GM23338 (cell line): ENCODE data around the gene PPP1R12C.

Experiments used
- CREB1 ChIP-seq: fragments of 250-450 bp; sonication (Bioruptor Pico); IDR thresholded peaks from 2 replicates; pipeline ENCODE4 v1.5.0; 2020; ENCODE audit warnings: low read depth, mild to moderate bottlenecking, moderate library complexity
- CTCF ChIP-seq, 2 experiments: fragments of 200-600 bp in 1 of 2; sonication (generic) in 1 of 2; conservative IDR thresholded peaks; 2 replicates each; pipeline versions ENCODE4 v1.5.1 to v1.6.1; 2016 to 2017; ENCODE audit warnings: antibody characterized with exemption in 2 of 2, low read depth in 2 of 2, mild to moderate bottlenecking in 2 of 2, moderate library complexity in 1 of 2
- ETS1 ChIP-seq: IDR thresholded peaks from 2 replicates; pipeline ENCODE4 v1.6.1; 2016; ENCODE audit warnings: antibody characterized with exemption
- EZH2 ChIP-seq: fragments of 200-600 bp; sonication (generic); IDR thresholded peaks from one replicate; pipeline ENCODE4 v1.8.0; 2017; ENCODE audit warnings: antibody characterized with exemption, mild to moderate bottlenecking, low read depth; ENCODE audit not compliant: unreplicated experiment
- EZH2phosphoT487 ChIP-seq: fragments of 200-600 bp; sonication (generic); IDR thresholded peaks from one replicate; pipeline ENCODE4 v1.8.1; 2018; ENCODE audit warnings: antibody characterized with exemption; ENCODE audit not compliant: unreplicated experiment
- JUNB ChIP-seq: IDR thresholded peaks from one replicate; pipeline ENCODE4 v1.6.1; 2016; ENCODE audit warnings: antibody characterized with exemption; ENCODE audit not compliant: unreplicated experiment
- POLR2AphosphoS5 ChIP-seq: IDR thresholded peaks from 2 replicates; pipeline ENCODE4 v1.6.1; 2016; ENCODE audit warnings: antibody characterized with exemption, low read depth
- REST ChIP-seq: IDR thresholded peaks from one replicate; pipeline ENCODE4 v1.6.1; 2018; ENCODE audit warnings: antibody characterized with exemption; ENCODE audit not compliant: unreplicated experiment
- STAT1 ChIP-seq: IDR thresholded peaks from one replicate; pipeline ENCODE4 v1.6.1; 2016; ENCODE audit warnings: antibody characterized with exemption; ENCODE audit not compliant: unreplicated experiment
- ZNF114 ChIP-seq: fragments of 250-450 bp; sonication (Bioruptor Pico); IDR thresholded peaks from 2 replicates; pipeline ENCODE4 v1.5.0; 2020; ENCODE audit warnings: mild to moderate bottlenecking, moderate library complexity
- ZNF331 ChIP-seq: fragments of 250-450 bp; sonication (Bioruptor Pico); IDR thresholded peaks from 2 replicates; pipeline ENCODE4 v1.5.0; 2020; ENCODE audit warnings: low read depth, mild to moderate bottlenecking, moderate library complexity

DNA sequence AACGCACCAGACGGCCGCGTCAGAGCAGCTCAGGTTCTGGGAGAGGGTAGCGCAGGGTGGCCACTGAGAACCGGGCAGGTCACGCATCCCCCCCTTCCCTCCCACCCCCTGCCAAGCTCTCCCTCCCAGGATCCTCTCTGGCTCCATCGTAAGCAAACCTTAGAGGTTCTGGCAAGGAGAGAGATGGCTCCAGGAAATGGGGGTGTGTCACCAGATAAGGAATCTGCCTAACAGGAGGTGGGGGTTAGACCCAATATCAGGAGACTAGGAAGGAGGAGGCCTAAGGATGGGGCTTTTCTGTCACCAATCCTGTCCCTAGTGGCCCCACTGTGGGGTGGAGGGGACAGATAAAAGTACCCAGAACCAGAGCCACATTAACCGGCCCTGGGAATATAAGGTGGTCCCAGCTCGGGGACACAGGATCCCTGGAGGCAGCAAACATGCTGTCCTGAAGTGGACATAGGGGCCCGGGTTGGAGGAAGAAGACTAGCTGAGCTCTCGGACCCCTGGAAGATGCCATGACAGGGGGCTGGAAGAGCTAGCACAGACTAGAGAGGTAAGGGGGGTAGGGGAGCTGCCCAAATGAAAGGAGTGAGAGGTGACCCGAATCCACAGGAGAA, 1.9 kb downstream of the PPP1R12C start:
- TF ChIP-seq EZH2, result no peak
- TF ChIP-seq CTCF (conservative IDR thresholded peaks at IDR 0.05; ENCODE audit: low read depth in 2 of 2), result no peak
- TF ChIP-seq ETS1, result no peak
- TF ChIP-seq EZH2phosphoT487, result no peak
- no peak for TF ChIP-seq CREB1 (CRISPR knock-in tag)
- TF ChIP-seq POLR2AphosphoS5, result no peak
- no peak for TF ChIP-seq JUNB
- no peak for TF ChIP-seq ZNF114
- TF ChIP-seq REST, result no peak
- TF ChIP-seq ZNF331, result no peak
- no peak for TF ChIP-seq STAT1
